Measurements from ENCODE around the gene AVPR1B. TPM values are rescaled to one million over a fixed set of nuclear protein-coding genes. Genes with fewer than 3 reads are reported as not detected.

The AVPR1B gene
- total RNA-seq, 2 experiments from 2014 or later = not detected

DNA sequence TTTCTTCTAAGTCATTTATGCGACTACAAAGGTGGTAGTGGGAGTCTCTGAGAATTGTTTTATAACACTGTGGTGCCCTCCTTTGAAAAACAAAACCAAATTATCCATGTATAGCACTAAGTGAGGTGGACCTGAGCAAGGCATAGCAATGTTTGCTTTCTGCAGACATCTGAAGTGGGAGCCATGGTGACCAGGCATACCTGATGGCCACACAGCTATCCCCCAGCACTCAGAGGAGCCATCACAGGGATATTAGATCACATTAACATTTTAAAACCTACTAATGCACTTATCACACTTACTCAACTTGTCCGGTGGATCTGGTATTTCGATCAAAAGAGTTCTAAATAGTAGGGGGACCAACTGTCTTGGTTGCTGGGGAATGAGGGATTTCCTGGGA is 24.8 kb upstream of the AVPR1B start:
- intact Hi-C loops (cut with micrococcal nuclease; ENCODE audit: unreplicated experiment) = no loop called here
- no peak overlapping the region for H2AFZ ChIP-seq (ENCODE audit: low read length)
- TF ChIP-seq, protein P1, sequence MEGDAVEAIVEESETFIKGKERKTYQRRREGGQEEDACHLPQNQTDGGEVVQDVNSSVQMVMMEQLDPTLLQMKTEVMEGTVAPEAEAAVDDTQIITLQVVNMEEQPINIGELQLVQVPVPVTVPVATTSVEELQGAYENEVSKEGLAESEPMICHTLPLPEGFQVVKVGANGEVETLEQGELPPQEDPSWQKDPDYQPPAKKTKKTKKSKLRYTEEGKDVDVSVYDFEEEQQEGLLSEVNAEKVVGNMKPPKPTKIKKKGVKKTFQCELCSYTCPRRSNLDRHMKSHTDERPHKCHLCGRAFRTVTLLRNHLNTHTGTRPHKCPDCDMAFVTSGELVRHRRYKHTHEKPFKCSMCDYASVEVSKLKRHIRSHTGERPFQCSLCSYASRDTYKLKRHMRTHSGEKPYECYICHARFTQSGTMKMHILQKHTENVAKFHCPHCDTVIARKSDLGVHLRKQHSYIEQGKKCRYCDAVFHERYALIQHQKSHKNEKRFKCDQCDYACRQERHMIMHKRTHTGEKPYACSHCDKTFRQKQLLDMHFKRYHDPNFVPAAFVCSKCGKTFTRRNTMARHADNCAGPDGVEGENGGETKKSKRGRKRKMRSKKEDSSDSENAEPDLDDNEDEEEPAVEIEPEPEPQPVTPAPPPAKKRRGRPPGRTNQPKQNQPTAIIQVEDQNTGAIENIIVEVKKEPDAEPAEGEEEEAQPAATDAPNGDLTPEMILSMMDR (conservative IDR thresholded peaks at IDR 0.05; ENCODE audit: low read length) = no peak
- TF ChIP-seq EZH2phosphoT487 (IDR thresholded peaks at IDR 0.05; ENCODE audit: borderline replicate concordance, low read depth, low read length) = no peak
- ChIA-PET POLR2A (interaction anchor here (0.8 to 1.1 kb wide), 2 partner anchors 8 to 84 kb away, joined by 3 read pairs; no protein-coding TSS in a partner anchor), CTCF (ENCODE audit: unreplicated experiment) (no interaction called here)
- no peak overlapping the region for H3K27ac ChIP-seq (ENCODE audit: low read depth, low read length, poor library complexity, severe bottlenecking)
- BruUV-seq (replicated peaks) = no TSS peak
- H3K4me1 ChIP-seq (ENCODE audit: insufficient read depth, low read length, poor library complexity, severe bottlenecking) = no peaks in the 10 kb centered on the region
- no peaks in the 10 kb centered on the region for H3K36me3 ChIP-seq (ENCODE audit: insufficient read depth, low read length)
- H4K20me1 ChIP-seq (ENCODE audit: insufficient read depth, low read length) = no peaks in the 10 kb centered on the region
- H3K9me2 ChIP-seq (ENCODE audit: insufficient read depth, low read length) = no peaks in the 10 kb centered on the region
- no peaks in the 10 kb centered on the region for H3K9me3 ChIP-seq (ENCODE audit: low read length)
- no peak for DNase-seq (ENCODE audit: low spot score)
- no peak overlapping the region for H3K4me2 ChIP-seq (ENCODE audit: low read length)
- H3K79me2 ChIP-seq (ENCODE audit: insufficient read depth, low read depth, low read length) = no peaks in the 10 kb centered on the region
- H3K4me3 ChIP-seq (ENCODE audit: low read depth, low read length, poor library complexity, severe bottlenecking) = no peak overlapping the region

DNA sequence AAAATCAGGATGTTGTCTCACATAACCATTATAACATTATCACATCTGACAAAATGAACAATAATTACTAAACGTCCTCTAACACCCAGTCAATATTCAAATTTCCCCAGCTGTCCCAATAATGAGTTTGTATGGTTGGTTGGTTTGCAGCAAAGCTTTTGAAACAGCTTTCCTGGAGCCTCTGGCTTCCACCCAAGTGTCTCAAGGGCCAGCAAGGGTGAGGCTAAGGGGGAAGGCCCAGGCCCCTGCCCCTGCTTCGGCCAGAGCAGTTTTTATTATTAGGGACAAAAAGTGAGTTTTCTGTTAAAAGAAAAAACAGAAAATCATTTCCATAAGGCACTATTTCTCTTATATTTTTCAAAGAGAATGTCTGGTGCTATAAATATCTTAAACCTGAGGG is 19.1 kb upstream of the AVPR1B start:
- CTCF ChIA-PET (ENCODE audit: unreplicated experiment) = no interaction called here
- TF ChIP-seq EZH2phosphoT487 (IDR thresholded peaks at IDR 0.05; ENCODE audit: borderline replicate concordance, low read depth, low read length) = no peak
- TF ChIP-seq, protein P1 (conservative IDR thresholded peaks at IDR 0.05; ENCODE audit: low read length) = no peak
- Histone ChIP-seq H3K79me2 (ENCODE audit: insufficient read depth, low read depth, low read length) (no peaks in the 10 kb centered on the region), H4K20me1 (ENCODE audit: insufficient read depth, low read length) (no peaks in the 10 kb centered on the region), H3K4me1 (ENCODE audit: insufficient read depth, low read length, poor library complexity, severe bottlenecking) (no peaks in the 10 kb centered on the region), H3K4me2 (ENCODE audit: low read length) (no peak overlapping the region), H3K36me3 (ENCODE audit: insufficient read depth, low read length) (no peaks in the 10 kb centered on the region), H3K4me3 (ENCODE audit: low read depth, low read length, poor library complexity, severe bottlenecking) (no peak overlapping the region), H3K9me3 (ENCODE audit: low read length) (no peaks in the 10 kb centered on the region), H3K9me2 (ENCODE audit: insufficient read depth, low read length) (no peaks in the 10 kb centered on the region), H3K27ac (ENCODE audit: low read depth, low read length, poor library complexity, severe bottlenecking) (no peak overlapping the region), H2AFZ (ENCODE audit: low read length) (no peak overlapping the region)
- no TSS peak for BruUV-seq (replicated peaks)
- no peak for DNase-seq (ENCODE audit: low spot score)
- POLR2A ChIA-PET = no interaction called here
- intact Hi-C loops (cut with micrococcal nuclease; ENCODE audit: unreplicated experiment) = no loop called here

DNA sequence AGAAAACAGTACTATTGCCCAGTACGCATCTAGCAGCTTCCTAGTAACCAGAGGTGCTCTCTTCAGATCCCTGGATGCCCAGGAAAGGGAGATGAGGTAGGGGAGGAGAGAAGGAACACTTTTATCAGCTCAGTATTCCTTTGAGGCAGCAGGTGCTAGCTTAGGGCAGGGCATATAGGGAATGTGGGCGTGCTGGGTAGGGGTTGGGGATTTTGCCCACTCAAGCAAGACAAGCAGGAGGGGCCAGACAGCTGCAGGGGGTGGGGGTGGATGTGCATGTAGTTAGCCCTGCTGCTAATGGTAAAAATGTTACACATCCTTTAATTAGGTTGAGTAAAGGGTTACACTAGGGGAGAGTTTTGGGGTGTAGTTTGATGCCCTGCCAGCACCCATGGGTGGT is 18.1 kb upstream of the AVPR1B start:
- TF ChIP-seq, protein P1 (conservative IDR thresholded peaks at IDR 0.05; ENCODE audit: low read length) = no peak
- no peak for TF ChIP-seq EZH2phosphoT487 (IDR thresholded peaks at IDR 0.05; ENCODE audit: borderline replicate concordance, low read depth, low read length)
- H3K27ac ChIP-seq (ENCODE audit: low read depth, low read length, poor library complexity, severe bottlenecking) = no peak overlapping the region
- H3K4me3 ChIP-seq (ENCODE audit: low read depth, low read length, poor library complexity, severe bottlenecking) = no peak overlapping the region
- H3K4me2 ChIP-seq (ENCODE audit: low read length) = no peak overlapping the region
- ChIA-PET CTCF (ENCODE audit: unreplicated experiment) (no interaction called here), POLR2A (interaction anchor here (0.5 kb wide), 1 partner anchor 291 kb away, joined by 3 read pairs; no protein-coding TSS in a partner anchor)
- H3K9me3 ChIP-seq (ENCODE audit: low read length) = no peaks in the 10 kb centered on the region
- no peaks in the 10 kb centered on the region for H3K79me2 ChIP-seq (ENCODE audit: insufficient read depth, low read depth, low read length)
- no peak for DNase-seq (ENCODE audit: low spot score)
- H4K20me1 ChIP-seq (ENCODE audit: insufficient read depth, low read length) = no peaks in the 10 kb centered on the region
- no TSS peak for BruUV-seq (replicated peaks)
- no peaks in the 10 kb centered on the region for H3K9me2 ChIP-seq (ENCODE audit: insufficient read depth, low read length)
- H2AFZ ChIP-seq (ENCODE audit: low read length) = no peak overlapping the region
- intact Hi-C loops (cut with micrococcal nuclease; ENCODE audit: unreplicated experiment) = no loop called here
- H3K36me3 ChIP-seq (ENCODE audit: insufficient read depth, low read length) = no peaks in the 10 kb centered on the region
- no peaks in the 10 kb centered on the region for H3K4me1 ChIP-seq (ENCODE audit: insufficient read depth, low read length, poor library complexity, severe bottlenecking)

All from OCI-LY7 (cell line).